Activated CD8-positive, alpha-beta memory T cell treated with anti-CD3 and anti-CD28 coated beads for 48 hours (primary cell): ENCODE results near the gene CHRND.

Experiments used
- DNase-seq, 3 experiments: peaks; one replicate each; pipeline ENCODE4 v3.0.0-alpha.2; 2020; ENCODE audit warnings: low read depth in 2 of 3, low spot score in 2 of 3

Gene CHRND

DNA sequence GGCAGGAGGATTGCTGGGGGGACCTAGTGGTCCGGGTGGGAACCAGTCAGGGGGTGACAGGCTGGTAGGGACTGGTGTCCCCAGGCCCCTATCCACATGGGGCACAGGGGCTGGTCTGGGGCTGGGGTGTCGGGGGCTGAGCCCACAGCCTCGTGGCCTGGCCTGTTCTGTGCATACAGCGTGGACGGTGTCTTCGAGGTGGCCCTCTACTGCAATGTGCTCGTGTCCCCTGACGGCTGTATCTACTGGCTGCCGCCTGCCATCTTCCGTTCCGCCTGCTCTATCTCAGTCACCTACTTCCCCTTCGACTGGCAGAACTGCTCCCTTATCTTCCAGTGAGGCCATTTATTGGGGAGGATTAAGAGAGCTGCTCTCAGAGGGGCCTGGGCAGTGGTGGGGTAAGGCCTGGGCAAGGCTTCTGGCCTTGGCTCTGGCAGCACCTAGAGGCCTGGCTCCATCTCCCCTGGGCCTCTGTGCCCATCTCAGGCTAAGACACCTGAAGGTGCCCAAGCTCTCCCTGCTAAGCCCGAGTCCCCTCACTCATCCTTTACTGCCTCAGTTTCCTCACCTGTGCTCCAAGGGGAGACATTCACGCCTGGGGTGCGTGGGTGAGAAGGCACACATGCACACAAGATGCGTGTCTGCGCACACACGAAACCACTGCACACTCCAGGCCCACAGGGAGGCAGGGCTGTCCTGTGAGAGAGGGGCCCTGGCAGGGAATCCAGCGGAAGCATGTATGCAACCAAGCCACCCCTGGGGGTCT is 15.4 kb downstream of the CHRND start:
- DNase-seq, result no peak

DNA sequence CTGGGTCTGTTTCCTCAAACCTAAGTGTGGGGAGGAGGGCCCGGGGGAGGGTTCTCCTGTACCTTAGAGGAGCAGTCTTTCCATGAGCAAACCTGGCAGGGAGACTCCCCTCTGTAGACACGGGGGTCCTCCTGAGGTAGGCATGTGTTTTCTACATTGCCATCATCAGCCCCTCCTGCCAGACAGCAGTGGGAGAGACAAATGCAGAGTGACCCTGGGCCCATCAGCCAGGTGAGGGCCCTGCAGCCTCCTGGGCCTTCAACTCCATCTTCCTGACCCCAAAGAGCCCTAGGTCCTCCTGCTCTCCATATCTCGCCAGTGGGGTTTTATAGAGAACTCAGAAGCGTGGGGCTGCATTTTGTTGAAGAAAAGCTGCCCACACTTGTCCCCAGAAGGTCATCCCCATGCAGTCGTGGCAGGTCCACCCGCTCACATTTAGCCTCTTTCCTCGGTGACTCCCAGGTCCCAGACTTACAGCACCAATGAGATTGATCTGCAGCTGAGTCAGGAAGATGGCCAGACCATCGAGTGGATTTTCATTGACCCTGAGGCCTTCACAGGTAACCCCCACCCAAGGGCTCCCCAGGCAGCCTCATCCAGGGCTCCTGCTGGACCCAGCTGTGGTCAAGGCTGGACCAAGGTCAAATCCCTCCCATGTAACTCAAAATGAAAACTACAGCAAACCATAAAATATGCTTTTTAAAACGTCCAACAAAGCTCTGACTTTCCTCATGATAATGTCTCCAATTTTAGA is 16.2 kb downstream of the CHRND start:
- DNase-seq, result no peak

DNA sequence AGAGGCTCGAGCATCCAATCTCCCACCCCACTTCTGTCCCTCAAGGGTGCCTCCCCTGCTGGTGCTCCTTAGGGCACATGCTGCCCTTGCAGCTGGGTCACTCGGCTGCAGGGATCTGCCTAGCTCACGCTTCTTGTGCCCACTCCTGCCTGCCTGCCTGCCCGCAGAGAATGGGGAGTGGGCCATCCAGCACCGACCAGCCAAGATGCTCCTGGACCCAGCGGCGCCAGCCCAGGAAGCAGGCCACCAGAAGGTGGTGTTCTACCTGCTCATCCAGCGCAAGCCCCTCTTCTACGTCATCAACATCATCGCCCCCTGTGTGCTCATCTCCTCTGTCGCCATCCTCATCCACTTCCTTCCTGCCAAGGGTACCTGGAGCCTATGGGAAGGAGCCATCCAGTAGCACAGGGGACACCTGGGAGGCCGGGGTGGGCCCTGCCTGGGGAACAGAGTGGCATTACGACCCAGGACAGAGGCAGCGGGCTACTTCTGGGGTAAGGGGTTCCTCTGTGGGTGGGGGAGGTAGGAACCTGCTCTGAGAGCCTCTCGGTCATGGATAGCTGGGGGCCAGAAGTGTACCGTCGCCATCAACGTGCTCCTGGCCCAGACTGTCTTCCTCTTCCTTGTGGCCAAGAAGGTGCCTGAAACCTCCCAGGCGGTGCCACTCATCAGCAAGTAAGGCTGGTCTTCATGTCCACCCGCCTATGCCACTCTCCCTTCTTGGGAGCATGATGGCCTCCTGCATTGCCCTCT is 16.9 kb downstream of the CHRND start:
- no peak for DNase-seq

DNA sequence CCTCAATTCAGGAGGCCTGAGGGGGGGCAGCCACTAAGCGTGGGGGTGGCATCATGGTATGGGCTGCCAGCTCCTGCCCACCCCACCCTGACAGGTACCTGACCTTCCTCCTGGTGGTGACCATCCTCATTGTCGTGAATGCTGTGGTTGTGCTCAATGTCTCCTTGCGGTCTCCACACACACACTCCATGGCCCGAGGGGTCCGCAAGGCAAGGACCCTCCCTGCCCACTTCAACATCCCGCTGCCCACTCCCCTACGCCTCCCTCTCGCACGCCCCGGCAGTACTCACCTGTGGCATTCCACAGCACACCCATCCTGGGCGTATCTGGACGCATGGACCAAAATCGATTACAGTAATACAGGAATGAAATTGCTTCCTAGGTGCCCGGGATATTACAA is 17.5 kb downstream of the CHRND start:
- no peak for DNase-seq

DNA sequence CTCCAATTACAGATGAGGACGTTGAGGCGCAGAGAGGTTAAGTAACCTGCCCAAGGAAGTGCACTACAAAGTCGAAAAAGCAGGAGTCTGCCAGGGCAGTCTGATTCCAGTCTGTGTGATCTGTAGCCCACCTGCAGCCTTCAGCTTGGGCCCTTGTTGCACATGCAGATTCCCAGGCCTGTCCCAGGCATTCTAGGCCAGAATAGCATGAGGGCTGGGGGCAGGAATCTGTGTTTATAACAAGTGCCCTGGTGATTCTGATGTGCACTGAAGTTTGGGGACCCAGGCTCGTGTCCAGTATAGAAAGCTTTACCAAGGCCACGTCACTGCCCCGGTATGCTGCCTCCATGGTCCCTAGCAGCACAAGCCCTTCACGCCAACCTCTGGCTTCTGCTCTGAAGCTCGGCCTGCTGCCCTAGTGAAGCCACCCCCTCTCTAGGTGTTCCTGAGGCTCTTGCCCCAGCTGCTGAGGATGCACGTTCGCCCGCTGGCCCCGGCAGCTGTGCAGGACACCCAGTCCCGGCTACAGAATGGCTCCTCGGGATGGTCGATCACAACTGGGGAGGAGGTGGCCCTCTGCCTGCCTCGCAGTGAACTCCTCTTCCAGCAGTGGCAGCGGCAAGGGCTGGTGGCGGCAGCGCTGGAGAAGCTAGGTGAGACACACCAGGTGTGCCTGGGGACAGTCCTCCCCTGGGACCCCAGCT is 18.1 kb downstream of the CHRND start:
- no peak for DNase-seq

DNA sequence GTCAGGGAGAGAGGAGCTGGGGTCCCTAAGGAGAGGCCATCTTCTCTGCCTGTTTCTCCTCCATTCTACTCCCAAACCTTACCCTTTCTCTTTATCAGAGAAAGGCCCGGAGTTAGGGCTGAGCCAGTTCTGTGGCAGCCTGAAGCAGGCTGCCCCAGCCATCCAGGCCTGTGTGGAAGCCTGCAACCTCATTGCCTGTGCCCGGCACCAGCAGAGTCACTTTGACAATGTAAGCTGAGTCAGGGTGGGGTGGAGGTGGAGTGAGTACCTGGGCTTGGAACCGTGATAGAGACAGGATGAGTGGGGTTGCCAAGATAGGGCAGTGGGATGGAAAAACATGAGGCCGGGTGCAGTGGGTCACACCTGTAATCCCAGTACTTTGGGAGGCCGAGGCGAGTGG is 18.7 kb downstream of the CHRND start:
- no peak for DNase-seq

DNA sequence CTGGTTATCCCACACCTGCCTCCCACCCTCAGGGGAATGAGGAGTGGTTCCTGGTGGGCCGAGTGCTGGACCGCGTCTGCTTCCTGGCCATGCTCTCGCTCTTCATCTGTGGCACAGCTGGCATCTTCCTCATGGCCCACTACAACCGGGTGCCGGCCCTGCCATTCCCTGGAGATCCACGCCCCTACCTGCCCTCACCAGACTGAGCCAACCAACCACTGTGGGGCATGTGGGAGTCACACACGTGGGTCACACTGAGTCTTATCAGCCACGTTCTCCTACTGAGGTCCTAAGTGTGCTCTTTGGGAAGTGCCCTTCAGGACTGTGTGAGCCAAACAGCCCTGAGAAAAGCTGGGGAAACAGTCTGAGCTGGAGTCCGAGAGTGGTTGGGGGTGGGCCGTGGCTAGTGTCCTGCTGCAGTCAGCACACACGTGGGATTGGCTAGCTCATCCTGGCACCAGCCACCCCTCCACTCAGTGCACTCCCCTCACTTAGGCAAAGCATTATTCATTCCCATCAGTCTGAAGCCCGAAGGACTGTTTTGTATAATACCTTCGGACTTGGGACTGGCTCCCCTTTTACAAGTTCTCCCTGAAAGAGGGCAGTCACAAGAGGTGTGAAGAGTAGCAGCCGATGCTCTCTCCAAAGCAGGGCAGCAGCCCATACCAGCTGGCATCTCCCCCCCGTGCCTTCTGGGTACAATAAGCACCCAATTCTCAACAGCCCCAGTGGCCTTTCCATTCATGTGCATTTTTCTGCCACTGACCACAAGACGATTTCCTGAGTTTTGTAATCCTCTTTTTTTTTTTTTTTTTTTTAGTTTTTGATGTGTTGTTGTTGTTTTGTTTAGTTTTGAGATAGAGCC is 19.8 kb downstream of the CHRND start:
- no peak for DNase-seq

DNA sequence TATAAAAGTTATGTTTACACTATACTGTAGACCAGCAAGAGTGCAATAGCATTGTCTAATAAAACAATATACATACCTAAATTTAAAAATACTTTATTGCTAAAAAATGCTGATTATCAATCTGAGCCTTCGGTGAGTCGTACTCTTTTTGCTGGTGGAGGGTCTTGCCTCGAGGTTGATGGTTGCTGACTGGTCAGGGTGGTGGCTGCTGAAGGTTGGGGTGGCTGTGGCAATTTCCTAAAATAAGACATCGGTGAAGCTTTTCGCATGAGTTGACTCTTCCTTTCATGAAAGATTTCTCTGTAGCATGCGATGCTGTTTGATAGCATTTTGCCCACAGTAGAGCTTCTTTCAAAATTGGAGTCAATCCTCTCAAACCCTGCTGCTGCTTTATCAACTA is 22.0 kb downstream of the CHRND start:
- no peak for DNase-seq

DNA sequence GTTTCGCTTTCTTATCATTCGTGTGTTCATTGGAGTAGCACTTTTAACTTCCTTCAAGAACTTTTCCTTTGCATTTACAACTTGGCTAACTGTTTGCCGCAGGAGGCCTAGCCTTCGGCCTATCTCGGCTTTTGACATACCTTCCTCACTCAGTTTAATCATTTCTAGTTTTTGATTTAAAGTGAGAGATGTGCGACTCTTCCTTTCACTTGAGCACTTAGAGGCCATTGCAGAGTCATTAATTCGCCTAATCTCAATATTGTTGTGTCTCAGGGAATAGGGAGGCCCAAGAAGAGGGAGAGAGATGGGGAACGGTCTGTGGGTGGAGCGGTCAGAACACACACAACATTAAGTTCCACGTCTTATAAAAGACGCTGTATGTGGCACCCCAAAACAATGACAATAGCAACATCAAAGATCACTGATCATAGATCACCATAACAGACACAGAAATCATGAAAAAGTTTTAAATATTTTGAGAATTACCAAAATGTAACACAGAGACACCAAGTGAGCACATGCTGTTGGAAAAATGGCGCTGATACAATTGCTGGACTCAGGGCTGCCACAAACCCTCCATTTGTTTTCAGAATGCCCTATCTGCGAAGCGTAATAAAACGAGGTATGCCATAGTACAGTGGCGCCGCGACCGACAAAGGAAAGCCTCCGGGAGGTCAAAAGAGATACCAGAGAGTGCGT is 23.8 kb downstream of the CHRND start:
- DNase-seq, result no peak

DNA sequence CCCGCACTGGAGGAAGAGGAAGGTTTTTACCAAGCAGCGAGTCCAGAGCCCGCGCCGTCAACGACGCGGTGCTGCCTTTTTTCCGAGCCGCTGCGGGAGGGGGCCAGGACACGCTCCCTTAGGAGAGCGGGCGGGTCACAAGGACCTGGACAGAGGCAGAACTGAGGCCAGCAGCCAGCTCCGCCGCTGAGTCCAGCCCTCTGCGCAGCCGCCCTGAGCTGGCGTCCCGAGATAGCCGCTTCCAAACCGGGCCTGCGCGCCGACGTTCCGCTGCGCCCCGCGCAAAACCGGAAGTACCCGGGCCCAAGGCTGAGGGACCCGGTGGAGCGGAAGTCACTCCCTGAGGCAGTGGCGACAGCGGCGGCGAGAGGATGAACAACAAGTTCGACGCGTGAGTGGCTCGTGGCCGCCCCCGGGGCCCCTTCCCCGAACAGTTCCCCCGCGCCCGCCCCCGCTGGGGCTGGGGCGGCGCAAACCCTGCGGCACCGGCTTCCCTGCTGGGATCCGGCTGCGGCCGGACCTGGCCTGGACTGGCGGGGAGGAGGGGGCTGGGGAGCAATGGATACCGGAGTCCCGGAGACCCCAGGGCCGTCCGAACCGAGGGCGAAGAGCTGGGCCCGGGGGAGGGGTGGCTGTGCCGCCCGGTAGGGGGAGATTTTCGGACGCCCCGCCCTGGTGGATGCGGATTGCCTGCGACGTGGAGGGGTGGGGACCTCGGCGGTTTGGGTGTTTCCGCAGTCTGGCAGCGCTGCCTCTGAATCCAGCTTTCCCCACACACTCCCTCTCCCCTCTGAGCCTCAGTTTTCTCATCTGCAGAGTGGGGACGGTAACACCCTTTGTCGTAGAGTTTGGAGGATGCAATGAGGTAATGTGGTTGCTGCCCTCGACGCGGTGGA is 24.6 kb downstream of the CHRND start, which contains the start of the genes EIF4E2 and TIGD1:
EIF4E2 (plus strand) TSS at position 336 of the 896 bp plus-strand sequence; CDS start at position 372, 36 bp downstream.
TIGD1 (minus strand) TSS at position 204 of the 896 bp plus-strand sequence. CDS start 675 bp downstream, outside the sequence.
- peak; percentile 72 to 83 (median 81) for DNase-seq

DNA sequence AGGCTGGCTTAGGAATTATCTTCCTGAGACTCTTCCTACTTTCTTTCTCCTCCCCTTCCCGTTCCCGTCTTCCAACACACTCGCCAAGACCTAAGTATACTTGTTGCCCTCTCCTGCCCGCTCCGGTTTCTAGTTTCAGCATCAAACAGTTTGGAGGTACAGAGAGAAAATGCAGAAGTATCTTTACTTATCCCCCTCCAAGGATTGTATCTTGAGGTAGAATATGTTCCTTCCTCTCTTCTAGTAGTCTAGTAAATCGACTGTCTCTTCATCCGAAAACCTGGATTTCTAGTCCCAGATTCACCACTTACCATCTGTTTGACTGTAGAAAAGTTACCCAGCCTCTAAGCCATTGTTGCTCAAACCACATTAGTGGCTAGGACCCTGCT is 25.3 kb downstream of the CHRND start:
- no peak for DNase-seq

DNA sequence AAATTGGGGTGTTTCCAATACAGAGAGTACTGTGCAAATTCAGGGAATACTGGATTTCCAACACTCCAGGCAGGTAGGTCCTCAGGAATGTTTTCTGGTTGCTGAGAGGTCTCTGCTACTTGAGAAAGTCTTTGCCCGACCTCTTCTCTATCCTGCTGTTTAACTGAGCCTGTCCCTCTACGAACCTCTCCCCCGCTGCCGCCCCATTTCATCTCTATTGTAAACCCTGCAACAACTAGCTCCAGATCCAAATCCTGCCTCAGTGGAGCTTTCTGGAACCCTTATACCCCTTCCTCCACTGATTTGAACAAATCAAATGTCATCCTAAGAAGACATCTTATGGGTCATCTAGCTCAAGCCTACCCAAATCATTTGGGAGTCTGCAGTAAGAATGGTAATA is 25.8 kb downstream of the CHRND start:
- DNase-seq, result no peak

DNA sequence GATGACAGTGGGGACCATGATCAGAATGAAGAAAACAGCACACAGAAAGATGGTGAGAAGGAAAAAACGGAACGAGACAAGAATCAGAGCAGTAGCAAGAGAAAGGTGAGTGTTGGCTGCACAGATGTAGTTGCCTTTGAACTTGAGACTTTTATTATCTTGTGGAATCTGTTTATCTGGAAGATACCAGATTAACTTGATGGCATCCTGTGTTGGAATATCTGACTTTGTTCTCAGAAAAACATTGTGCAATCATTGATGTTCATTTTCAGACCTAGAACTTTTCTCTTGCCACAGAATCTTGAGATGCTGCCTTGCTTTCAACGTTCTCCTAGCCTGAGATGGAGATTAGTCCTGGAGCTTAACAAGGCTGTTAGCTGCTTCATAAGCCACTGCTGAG is 30.5 kb downstream of the CHRND start:
- no peak for DNase-seq

DNA sequence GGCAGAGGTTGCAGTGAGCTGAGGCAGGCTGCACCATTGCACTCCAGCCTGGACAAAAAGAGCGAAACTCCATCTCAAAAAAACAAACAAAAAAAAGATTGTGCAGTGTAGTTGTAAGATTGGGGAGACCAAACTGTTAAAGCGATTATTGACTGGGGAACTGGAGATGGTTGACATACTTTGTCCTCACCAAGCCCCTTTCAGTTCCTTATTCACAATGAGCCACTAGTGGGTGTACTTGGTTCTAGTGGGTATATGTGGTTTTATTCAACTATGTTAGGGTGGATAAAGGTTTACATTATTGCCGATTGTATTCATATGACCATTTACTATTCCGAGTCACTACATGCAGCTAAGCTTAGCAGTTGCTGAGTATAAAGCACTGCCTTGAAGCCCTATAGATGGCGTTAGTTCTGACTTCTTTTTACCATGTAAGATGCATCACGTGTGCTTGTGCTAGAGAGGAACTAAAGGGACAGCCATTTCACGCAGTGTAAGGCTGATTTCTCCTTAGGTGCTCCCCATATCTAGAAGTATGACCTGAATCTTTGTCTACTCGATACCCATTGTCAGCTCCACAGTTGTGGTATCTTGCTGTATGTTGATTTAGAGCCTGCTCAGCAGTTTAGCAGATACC is 36.7 kb downstream of the CHRND start:
- DNase-seq, result no peak

DNA sequence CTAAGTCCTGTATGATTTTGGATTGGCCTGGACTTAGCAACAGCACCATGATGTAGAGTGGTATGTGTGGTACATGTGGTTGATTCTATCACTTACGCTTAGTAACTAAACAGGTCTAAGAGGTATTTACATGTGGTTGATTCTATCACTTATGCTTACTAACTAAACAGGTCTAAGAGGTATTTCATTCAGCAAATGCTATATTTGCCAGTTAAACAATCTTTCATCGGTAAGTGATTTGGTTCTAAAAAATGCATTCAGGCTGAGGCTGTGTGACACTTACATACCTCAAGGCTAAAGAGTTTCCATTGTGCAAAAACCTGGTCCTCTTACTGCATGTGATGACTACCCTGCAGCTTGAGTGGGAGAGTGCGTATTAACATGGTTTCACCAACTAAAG is 37.6 kb downstream of the CHRND start:
- DNase-seq, result no peak

DNA sequence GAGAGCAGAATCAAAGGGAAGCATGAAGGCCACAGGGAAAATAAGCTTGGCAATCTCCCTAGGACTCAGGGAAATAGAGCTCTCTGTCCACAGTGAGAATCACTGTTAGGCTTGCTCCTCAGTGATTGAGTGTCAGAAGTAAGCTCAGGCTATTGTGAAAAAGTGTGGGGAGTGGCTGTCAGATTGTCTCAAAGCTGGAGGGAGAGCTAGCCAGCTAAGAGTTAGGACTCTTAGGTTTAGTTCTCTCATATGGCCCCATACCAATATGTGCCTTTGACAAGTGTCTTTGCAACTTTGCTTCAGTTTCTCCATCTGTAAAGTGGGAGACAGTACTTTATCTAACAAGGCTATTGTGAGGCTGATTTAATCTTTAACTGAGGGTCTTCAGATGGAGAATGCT is 41.8 kb downstream of the CHRND start:
- DNase-seq, result no peak

DNA sequence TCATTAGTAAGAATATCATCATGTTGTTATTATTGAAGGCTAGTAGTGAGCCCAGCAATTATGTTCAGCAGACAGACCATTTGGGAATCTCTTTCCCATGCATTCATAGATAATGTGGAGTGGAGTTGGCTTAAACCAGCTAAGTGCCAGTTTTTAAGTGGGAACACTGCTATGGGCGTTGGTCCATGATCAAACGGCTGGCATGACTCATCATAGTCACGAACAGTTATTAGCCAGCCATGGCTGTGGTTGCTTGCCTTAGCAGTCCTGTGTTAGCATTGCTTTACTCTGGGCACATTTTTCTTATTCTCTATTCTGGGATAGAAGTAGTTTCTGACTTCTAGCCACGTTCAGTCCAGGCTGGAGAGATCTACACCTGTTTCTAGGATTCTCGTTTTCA is 42.2 kb downstream of the CHRND start:
- no peak for DNase-seq

DNA sequence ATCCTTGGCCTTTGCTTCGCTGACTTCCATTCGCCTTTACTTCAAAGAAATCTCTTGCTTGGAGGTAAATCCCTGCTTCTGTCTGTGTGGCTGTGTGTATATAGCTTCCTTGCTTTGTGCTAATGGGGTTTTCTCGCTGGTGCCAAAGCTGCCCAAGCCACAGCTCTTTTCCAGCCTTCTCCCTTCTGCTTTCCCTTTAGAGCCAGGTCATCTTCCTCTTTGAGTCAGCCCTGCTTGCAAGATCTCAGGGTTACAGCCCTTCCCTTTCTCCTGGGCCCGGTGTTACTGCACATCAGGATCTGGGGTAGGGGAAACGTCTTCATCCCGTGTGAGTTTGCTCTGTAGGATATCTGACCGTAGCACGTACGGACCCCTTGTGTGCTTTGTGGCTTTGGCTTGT is 43.6 kb downstream of the CHRND start:
- DNase-seq, result no peak
